GM12891 (cell line): ENCODE data around the gene DCUN1D5.

Source experiments
- POLR2AphosphoS5 ChIP-seq: IDR thresholded peaks from 2 replicates; pipeline ENCODE4 v1.6.1; 2011; ENCODE audit warnings: low read depth, low read length, control low read depth
- SPI1 ChIP-seq: IDR thresholded peaks from 2 replicates; pipeline ENCODE4 v1.6.1; 2011; ENCODE audit warnings: low read depth, low read length, control low read depth
- TAF1 ChIP-seq: IDR thresholded peaks from 2 replicates; pipeline ENCODE4 v1.6.1; 2011; ENCODE audit warnings: low read depth, low read length, control low read depth

DNA sequence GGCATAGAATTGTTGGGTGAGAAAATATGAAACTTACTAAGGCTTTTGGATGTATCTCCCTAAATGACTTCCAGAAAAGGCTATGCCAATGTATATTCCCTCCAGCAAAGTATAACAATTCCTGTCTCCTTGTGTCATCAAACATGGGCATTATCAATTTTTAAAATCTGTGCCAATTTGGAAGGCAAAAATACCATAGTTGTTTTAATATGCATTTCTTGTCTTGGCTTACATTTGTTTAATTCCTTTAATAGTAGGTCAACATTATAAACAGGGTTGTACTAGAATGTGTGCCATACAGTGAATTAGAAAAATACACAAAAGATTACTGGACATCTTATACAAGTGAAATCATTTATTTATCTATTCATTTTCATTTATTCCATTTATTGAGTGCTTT, 41.6 kb downstream of the DCUN1D5 start:
- no peak for TF ChIP-seq POLR2AphosphoS5
- TF ChIP-seq TAF1: no peak
- no peak for TF ChIP-seq SPI1
